ENCODE measurements around the gene PLEKHA6. TPM values are rescaled to one million over a fixed set of nuclear protein-coding genes. Genes with fewer than 3 reads are reported as not detected.

Gene PLEKHA6
- total and polyA plus RNA-seq, 2 of the 4 experiments (the other 2 are of a cell fraction), result 8.2 to 19.9 TPM

GRCh38 chr1:204222006-204222763 is 137.5 kb downstream of the PLEKHA6 start:
- Histone ChIP-seq H3K4me3 (ENCODE audit: insufficient read depth, low read depth, low read length) (no peak overlapping the region), H3K9ac (ENCODE audit: low read depth, low read length) (no peak overlapping the region), H2BK15ac (ENCODE audit: low read depth, low read length) (no peak overlapping the region), H3K4me1 (ENCODE audit: control insufficient read depth, insufficient read depth, low read length) (peaks cover 4% of the 10 kb centered on the region), H2BK5ac (ENCODE audit: low read depth, low read length, poor library complexity, severe bottlenecking) (no peak overlapping the region), H3K4ac (ENCODE audit: low read depth, low read length) (no peak overlapping the region), H2BK120ac (ENCODE audit: low read depth, low read length) (no peak overlapping the region), H4K5ac (ENCODE audit: low read depth, low read length) (no peak overlapping the region), H3K4me2 (ENCODE audit: low read depth, low read length) (no peak overlapping the region), H3K27ac (ENCODE audit: insufficient read depth, low read length) (no peak overlapping the region), H3K9me1 (ENCODE audit: insufficient read depth, low read length) (peaks cover 6% of the 10 kb centered on the region), H2AK5ac (ENCODE audit: low read depth, low read length) (no peak overlapping the region), H3K79me1 (ENCODE audit: low read depth in 1 of 2, low read length in 2 of 2) (no peaks in the 10 kb centered on the region), H2BK20ac (ENCODE audit: low read depth, low read length) (no peak overlapping the region), H2AFZ (replicated peaks; ENCODE audit: low read length, poor library complexity) (no peak overlapping the region), H3K23ac (ENCODE audit: low read depth, low read length) (no peak overlapping the region), H2AK9ac (replicated peaks; ENCODE audit: low read depth, low read length, poor library complexity) (no peak overlapping the region), H4K20me1 (ENCODE audit: insufficient read depth, low read length) (no peaks in the 10 kb centered on the region), H3K14ac (replicated peaks; ENCODE audit: low read depth, low read length) (no peak overlapping the region), H3K36me3 (ENCODE audit: control insufficient read depth, insufficient read depth, low read length) (peaks cover 25% of the 10 kb centered on the region; the same call in 1 of the 2 replicates), H4K91ac (ENCODE audit: insufficient read depth, low read depth, low read length) (no peak overlapping the region), H3K9me3 (ENCODE audit: control insufficient read depth, insufficient read depth, low read length) (no peaks in the 10 kb centered on the region), H3K56ac (ENCODE audit: extremely low read depth, insufficient read depth, low read length) (no peak overlapping the region), H3K27me3 (ENCODE audit: control insufficient read depth, insufficient read depth, low read length) (no peaks in the 10 kb centered on the region), H3K18ac (ENCODE audit: low read depth, low read length) (no peak overlapping the region), H4K8ac (ENCODE audit: low read depth in 2 of 2, low read length in 2 of 2) (no peak overlapping the region)
- ChIA-PET CTCF (no interaction called here), POLR2A (ENCODE audit: unreplicated experiment) (no interaction called here)
- TF ChIP-seq BHLHE40 (IDR thresholded peaks at IDR 0.05; ENCODE audit: low read depth, low read length) (no peak), FOS (IDR thresholded peaks at IDR 0.05; ENCODE audit: low read depth, low read length) (no peak), MAZ (IDR thresholded peaks at IDR 0.05; ENCODE audit: borderline replicate concordance, low read depth, low read length) (no peak), RFX5 (IDR thresholded peaks at IDR 0.05; ENCODE audit: low read depth, low read length) (no peak), POLR2A (IDR thresholded peaks at IDR 0.05; ENCODE audit: low read depth, low read length) (no peak), RCOR1 (IDR thresholded peaks at IDR 0.05; ENCODE audit: insufficient replicate concordance, low read length) (no peak), MXI1 (IDR thresholded peaks at IDR 0.05; ENCODE audit: borderline replicate concordance, low read depth, low read length) (no peak), CHD1 (IDR thresholded peaks at IDR 0.05; ENCODE audit: low read depth, low read length) (no peak), RAD21 (IDR thresholded peaks at IDR 0.05; ENCODE audit: low read length) (no peak), ELK1 (IDR thresholded peaks at IDR 0.05; ENCODE audit: borderline replicate concordance, low read depth, low read length) (no peak), SMC3 (IDR thresholded peaks at IDR 0.05; ENCODE audit: low read depth, low read length) (no peak), NFE2L2 (IDR thresholded peaks at IDR 0.05; ENCODE audit: low read depth, low read length) (no peak), CTCF (conservative IDR thresholded peaks at IDR 0.05; ENCODE audit: low read depth, low read length) (no peak), CEBPB (IDR thresholded peaks at IDR 0.05; ENCODE audit: low read depth, low read length) (no peak), MAFK (IDR thresholded peaks at IDR 0.05; ENCODE audit: low read depth, low read length) (no peak)
- TF ChIP-seq, protein P1, sequence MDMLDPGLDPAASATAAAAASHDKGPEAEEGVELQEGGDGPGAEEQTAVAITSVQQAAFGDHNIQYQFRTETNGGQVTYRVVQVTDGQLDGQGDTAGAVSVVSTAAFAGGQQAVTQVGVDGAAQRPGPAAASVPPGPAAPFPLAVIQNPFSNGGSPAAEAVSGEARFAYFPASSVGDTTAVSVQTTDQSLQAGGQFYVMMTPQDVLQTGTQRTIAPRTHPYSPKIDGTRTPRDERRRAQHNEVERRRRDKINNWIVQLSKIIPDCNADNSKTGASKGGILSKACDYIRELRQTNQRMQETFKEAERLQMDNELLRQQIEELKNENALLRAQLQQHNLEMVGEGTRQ (IDR thresholded peaks at IDR 0.05; ENCODE audit: low read depth, low read length), result no peak
- in situ Hi-C loops (cut with MboI; ENCODE audit: low sequenced_read_pairs), result no loop called here
- 55% methylated on average over 2 of the region's 8 CpGs; no CpG with 5 or more reads in 1 of the 2 experiments for WGBS, 2 experiments (ENCODE audit: extremely low coverage in 2 of 2, insufficient read length in 1 of 2)
- dilution Hi-C loops (cut with HindIII; ENCODE audit: low sequenced_read_pairs, unreplicated experiment), result no loop called here
- intact Hi-C loops (cut with micrococcal nuclease), result no loop called here
- no TSS peak for BruUV-seq (replicated peaks)
- no peak for ATAC-seq (ENCODE audit: low read depth)
- no peak for DNase-seq

Data from IMR-90 (cell line).